GM19043 (cell line): ENCODE results near the gene ARHGAP27.
"Not testable (repeated sequence)": the region's sequence is repeated elsewhere in the genome, so short reads cannot be mapped to it uniquely, and the experiment has no call there.

Experiments
- ATAC-seq: cut with Tn5 transposase; IDR thresholded peaks from one replicate; pipeline ENCODE4 v1.9.1; 2021; ENCODE audit warnings: low read depth; ENCODE audit not compliant: unreplicated experiment

The ARHGAP27 gene, protein sequence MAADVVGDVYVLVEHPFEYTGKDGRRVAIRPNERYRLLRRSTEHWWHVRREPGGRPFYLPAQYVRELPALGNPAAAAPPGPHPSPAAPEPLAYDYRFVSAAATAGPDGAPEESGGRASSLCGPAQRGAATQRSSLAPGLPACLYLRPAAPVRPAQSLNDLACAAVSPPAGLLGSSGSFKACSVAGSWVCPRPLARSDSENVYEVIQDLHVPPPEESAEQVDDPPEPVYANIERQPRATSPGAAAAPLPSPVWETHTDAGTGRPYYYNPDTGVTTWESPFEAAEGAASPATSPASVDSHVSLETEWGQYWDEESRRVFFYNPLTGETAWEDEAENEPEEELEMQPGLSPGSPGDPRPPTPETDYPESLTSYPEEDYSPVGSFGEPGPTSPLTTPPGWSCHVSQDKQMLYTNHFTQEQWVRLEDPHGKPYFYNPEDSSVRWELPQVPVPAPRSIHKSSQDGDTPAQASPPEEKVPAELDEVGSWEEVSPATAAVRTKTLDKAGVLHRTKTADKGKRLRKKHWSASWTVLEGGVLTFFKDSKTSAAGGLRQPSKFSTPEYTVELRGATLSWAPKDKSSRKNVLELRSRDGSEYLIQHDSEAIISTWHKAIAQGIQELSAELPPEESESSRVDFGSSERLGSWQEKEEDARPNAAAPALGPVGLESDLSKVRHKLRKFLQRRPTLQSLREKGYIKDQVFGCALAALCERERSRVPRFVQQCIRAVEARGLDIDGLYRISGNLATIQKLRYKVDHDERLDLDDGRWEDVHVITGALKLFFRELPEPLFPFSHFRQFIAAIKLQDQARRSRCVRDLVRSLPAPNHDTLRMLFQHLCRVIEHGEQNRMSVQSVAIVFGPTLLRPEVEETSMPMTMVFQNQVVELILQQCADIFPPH

DNA sequence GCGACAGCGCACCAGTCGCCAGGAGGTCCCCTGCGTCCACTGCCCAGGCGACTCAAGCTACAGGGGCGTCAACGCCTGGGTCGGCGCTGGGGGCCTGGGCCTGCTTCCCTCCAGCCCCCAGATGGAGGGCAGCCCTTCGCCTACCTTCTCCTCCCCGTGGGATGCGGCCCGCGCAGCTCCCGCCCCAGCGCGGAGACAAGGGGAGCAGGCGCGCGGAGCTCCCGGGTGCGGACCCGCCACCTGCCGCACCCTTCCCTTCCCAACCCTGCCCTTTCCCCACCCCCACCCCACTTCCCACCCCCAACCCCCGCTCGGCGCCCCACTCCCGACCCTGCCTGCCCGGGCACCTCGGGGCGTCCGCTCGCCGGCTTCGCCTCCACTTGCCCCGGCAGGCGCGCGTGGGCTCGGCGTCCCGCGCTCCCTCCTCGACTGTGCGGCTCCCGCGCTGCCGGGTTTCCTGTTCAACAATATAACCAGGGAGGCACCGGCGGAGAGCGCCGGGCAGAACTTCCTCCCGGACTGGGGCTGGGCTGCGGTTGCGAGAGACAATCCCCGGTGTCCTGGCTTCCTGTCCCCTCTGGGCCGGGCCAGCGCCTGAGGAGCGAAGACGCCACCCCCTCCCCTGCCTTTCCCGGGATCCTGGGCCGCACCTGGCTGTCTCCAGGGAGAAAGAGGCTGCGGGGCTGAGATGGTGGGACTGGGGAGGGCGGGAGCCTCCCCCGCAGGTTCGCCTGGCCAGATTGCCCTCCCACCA, at the start of gene ARHGAP27:
Gene ARHGAP27, minus strand, starts transcription at position 466 of the 754 bp plus-strand sequence. CDS start 2,591 bp downstream, outside the sequence.
- no peak for ATAC-seq

DNA sequence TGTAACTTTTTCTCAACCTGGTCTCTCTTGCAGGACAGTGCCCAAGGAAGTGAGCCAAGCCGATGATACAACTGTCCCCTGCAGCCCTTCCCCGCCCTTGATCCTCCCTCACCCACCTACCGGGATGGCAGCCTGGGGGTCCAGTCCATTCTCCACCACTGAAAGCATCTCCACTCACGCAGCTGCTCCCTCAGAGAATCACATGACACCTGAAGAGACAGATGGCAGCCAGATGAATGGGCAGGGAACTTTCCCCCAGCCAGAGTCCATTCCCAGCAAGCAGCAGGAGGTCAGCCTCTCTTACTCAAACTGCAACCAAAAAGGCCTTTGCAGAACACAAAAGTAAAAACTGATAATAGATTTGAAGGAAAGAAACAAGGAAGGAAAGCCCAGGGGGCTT, 49.6 kb upstream of the ARHGAP27 start:
- not testable (repeated sequence) for ATAC-seq

DNA sequence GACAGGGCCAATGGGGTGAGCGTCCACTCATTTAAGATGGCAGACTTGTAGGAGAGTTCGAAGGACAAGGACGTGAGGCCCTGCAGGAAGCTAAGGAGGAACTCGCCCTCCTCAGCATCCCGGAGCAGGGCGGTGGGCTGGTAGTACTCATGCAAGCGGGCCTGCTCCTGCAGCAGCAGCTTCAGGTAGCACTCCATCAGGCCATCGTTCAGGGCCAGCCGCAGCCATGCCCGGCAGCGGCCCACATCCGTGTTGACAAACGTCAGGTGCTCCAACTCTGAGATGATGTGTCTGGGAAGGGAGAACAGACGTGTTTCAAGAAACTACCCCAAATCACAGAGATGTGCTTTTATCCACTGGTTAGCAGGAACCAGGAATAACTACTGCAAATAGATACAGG, 42.8 kb upstream of the ARHGAP27 start:
- not testable (repeated sequence) for ATAC-seq

DNA sequence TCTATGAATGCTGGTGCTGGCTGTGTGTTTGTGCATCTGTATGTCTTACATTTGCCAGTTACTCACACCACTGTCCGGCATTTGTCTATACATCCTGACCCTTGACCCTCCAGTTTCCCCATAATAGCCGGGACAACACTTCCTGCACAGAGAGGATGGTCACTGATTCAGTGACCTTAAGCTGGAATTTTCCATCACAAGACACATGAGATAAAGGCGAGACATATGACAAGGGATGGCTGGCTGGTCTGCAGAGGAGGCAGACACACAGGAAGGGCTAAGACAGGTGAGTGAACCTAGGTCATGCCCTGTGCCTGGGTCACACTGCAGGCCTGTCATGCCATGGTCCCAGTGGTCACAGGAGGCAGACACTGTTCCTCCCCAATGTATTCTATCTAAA, 39.6 kb upstream of the ARHGAP27 start:
- not testable (repeated sequence) for ATAC-seq

DNA sequence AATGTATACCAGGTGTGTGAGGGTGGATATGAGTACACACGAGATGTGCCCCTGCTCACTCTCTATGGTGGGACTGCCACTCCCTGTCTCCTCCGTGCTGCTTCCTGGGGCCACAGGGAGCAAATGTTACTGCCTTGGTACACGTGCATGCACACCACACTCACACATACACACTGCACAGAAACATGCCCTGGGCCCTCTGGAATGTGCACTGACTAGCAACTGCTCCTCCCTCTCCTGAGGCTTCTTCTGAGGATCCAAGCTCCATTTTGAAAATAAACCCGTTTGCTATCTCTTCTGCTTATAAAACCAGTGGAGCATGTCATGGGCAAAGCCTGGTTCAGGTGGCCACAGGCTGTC, 36.5 kb upstream of the ARHGAP27 start:
- ATAC-seq: not testable (repeated sequence)

DNA sequence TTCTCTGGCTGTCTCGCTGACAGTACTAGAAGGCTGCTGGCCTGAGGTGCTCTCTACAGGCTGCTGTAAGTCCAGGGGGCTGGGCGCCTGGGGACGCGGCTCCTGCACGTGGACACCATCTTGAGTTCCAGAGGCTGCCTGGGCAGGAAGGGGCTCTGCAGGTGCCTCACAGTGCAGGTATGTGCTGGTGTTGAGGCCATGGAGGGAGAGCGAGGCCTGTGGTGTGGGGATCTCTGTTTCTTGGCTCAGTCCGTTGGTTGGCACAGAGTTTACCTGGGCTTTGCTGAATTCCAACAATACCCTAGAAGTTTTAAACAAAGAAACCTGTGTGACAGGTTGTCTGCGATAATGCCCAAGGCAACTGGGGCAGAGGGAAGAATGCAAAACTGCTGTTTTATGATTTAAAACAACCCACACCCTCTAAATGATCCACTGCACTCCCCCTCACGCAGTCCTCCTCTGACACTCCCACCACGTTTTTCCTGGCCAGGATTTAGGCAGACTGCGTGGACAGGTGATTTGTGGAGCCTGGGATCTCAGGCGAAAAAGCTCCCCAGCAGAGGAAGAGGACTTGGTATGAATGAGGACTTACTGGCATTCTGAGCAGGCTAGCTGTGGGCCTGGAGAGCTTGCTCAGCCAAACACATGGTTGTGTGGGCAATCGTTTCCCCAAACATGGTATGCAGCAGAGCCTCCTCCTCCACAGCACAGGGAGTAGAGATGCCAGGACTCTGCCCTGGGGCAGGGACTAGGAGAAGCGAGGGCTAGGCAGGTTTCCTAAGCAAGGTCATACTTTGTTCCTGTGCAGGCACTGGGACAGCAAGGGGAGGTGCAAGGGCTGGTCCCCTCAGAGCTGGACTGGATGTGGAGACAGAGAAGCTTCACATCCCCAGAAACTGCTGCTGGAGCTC, 35.9 kb upstream of the ARHGAP27 start:
- ATAC-seq: not testable (repeated sequence)

DNA sequence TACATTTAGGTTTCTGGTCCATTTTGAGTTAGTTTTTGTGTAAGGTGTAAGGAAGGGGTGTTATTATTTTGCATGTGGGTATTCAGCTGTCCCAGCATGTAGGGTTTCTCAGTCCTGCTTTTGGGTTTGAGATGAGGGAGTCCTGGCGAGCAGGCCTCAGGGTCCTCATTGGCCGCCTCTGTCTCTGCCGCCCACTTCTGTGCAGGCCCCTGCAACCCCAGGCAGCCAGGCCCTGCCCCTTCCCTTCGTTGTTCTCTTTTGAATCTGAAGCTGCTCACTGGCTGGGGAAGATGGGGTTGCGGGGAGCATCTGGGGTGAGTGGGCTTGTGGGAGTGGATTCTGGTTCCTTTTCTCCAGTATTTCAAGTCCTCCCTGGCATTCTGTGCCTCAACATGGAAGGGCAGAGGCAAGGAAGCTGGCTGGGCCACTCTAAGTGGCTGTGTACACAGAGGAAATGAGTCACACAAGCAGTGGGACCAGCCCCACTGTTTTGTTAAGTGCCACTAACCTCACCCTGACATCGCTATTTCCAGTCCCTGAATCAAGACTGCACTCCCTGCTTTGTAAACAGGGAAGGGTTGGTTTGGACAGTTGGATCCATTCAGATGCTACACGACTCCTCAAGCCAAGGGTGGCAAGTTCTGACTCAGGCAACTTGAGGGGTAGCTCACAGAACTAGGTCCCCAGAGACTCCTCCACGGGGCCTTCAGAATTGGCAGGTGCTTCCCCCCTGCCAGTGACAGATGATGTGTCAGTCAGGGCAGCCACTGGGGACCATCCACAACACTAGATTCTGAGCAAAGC, 29.1 kb upstream of the ARHGAP27 start:
- ATAC-seq: peak; percentile 85

DNA sequence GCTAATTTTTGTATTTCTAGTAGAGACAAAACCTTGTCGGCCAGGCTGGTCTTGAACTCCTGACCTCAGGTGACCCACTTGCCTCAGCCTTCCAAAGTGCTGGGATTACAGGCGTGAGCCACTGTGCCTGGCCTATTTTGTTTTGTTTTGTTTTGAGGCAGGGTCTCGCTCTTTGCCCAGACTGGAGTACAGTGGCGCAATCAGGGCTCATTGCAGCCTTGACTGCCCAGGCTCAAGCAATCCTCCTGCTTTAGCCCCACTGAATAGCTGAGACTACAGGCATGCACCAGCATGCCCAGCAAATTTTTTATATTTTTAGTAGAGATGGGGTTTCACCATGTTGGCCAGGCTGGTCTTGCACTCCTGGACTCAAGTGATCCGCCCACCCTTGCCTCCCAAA, 27.8 kb upstream of the ARHGAP27 start:
- not testable (repeated sequence) for ATAC-seq

DNA sequence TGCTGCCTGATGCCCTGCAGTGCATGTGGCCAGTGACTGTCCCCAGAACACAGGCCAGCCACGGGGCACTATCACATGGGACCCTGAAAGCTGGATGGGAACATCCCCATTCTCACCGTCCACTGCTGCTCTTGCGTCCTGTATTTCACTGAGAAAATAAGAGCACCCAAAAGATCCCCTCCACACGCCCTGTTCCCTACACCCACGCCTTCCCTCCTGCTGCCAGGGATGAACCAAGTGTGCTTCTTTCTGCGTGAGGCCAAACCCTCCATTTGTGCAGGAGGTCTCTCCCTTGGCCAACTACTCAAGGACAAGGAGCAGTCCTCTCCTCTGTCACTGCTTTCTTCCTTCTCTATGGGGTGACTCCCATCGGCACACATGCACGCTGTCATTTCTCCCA, 21.7 kb upstream of the ARHGAP27 start:
- ATAC-seq: not testable (repeated sequence)

DNA sequence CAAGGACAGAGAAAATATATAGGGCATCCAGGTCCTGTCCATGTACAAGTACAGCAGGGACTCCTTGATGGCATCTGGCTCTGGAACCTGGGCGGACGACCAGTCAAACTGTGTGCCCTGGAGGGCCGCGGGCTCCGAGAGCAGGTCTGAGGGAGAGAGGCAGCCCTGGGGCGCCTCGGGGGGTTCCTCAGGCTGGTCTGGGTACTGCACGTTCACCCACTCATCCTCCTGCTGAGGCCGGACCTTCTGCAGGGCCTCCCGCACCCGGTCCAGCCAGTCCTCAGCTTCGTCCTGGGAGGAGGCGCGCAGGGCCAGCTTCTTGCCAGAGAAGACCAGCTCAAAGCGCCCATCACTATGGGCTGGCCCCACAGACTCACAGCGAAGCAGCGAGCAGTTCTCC, 21.1 kb upstream of the ARHGAP27 start:
- ATAC-seq: not testable (repeated sequence)

DNA sequence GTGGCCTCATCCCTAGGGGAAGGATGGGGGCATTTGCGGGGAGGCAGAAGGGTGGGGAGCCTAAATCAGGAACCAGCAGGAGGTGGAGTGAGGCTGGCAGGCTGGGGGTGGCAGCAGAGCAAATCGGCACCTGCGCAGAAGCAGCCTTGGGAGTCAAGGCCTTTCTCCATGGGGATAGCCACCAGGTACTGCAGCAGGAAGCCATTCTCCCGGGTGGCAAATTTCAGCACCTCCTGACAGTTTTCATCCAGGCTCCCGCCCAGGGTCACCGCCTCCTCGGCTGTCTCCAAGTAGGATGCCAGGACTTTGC, 20.5 kb upstream of the ARHGAP27 start:
- not testable (repeated sequence) for ATAC-seq

DNA sequence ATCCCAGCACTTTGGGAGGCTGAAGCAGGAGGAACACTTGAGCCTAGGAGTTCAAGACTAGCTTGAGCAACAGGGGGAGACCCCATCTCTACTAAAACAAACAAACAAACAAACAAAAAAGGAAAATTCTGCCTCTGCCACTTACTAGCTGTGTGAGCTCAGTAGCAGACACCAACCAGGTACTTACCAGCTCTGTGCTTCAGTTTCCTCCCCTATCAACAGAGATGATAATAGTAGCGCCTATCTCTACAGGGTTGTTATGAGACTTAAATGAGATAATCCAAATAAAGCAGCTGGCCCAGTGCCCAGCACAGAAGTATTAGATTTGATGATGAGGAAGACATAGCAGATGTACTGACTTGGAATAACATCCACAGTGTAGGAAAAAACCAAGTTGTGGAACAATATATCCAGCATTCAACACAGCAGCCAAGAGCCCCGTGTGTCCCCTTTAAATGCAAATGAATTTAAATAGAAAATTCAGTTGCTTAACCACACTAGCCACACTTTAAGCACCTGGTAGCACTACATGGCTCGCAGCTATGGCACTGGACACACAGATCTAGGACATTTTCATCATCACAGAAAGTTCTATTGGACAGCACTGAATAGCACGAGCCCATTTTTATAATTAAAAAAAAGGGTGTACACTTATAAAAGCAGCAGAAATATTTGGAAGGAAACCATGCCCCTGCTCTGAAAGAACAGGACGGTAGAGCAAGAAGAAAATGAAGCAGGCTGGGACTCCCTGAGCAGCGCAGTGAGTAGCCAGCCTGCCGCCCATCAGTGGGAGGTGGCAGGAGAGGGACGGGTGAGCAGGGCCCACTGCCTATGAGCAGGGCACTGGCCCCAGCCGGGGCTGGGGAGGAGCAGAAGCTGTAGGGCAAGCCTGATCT, 19.9 kb upstream of the ARHGAP27 start:
- ATAC-seq: not testable (repeated sequence)

DNA sequence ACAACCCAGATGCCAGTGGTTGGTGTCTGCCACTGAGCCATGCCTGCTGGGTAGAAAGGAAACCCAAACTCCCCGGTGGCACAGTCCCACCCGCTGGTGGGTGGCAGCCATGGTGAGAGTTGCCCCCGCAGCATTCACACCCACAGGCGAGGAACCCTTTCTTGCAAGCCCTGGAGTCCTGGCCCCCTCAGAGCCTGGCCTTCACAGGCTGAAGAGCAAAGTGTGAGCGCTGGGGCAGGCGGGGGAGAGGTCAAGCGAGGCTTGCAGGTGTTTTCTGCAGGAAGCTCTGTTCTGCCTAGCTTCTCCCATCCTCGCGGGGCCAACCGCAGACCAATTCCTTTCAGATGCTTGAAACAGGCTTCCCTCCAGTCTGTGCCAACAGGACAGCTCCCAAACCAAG, 19.0 kb upstream of the ARHGAP27 start:
- not testable (repeated sequence) for ATAC-seq

DNA sequence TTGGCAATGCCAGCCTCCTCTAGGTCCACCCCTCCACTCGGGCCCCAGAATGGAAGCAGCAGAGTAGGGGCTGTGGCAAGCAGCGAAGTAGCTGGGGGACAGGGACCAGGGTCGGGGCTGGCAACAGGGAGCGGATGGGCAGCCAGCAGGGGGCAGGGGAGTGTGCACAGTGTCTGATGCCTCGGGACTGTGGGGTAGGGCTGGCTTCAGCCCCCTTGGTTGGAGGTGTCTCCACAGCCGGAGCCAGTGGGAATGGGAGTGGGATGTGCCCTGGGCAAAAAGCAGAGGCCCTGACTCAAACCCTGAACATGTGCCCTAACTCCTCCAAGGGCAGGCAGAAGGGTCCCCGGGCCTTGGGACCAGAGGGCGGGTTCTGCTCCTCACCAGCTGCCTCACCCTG, 18.5 kb upstream of the ARHGAP27 start:
- ATAC-seq: no peak

DNA sequence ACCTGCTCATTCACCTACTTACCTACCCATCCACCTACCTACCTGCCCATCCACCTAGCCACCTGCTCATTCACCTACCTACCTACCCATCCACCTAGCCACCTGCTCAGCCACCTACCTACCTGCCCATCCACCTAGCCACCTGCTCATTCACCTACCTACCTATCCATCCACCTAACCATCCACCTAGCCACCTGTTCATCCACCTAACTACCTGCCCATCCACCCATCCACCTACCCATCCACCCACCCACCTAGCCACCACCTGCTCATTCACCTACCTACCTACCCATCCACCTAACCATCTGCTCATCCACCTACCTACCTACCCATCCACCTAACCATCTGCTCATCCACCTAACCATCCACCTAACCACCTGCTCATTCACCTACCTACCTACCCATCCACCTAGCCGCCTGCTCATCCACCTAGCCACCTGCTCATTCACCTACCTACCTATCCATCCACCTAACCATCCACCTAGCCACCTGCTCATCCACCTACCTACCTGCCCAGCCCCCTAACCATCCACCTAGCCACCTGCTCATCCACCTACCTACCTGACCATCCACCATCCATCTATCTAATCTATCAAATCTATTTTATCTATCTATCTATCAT, 17.1 kb upstream of the ARHGAP27 start:
- ATAC-seq: not testable (repeated sequence)

DNA sequence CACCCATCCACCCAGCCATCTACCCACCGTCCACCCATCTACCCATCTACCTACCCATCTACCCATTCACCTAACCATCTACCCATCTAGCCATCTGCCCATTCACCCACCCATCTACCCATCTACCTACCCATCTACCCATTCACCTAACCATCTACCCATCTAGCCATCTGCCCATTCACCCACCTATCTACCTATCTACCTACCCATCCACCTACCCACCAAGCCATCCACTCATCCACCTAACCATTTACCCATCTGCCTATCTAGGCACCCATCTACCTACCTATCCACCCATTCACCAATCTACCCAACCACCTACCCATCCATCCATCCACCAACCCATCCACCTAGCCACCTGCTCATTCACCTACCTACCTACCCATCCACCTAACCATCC, 16.6 kb upstream of the ARHGAP27 start:
- not testable (repeated sequence) for ATAC-seq

DNA sequence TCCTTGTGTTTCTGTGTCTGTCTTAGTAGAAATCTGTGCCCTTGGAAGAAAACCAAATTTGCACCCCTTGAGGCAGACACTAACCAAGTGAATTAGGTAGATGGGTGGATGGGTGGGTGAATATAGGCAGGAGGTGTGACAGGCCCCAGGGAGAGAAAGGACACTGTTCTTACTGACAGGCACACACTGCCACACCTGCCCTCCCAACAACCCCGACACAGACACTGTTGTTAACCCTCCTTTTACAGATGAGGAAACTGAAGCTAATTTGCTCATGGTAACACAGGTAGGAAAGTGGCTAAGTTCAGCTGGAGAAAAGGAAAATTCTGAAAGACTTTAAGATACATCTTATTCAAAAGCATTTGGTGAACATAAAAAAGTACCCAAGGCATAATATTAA, 15.8 kb upstream of the ARHGAP27 start:
- not testable (repeated sequence) for ATAC-seq

DNA sequence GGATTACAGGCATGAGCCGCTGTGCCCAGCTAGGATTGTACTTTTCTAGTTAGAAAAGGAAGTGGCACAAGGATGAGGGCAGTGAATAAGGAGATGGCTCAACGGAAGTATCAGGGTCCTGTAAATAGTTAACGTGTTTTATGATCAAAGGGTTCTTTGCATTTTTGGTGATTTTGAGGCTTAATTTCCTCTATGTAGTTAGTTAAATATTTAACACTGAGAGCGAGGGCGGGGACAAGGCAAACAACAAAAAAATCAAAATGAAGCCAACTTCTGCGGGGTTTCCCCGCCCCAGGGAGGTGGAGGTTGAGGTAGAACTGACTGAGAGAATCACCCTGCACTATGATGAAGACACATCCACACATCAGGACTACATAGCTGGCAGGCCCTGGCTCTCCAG, 15.4 kb upstream of the ARHGAP27 start:
- ATAC-seq: not testable (repeated sequence)
